Uterus (tissue), 2 donors: ENCODE results near the gene FIBCD1.

Experiments used
- CTCF ChIP-seq, 4 experiments: fragments of 200-600 bp in 2 of 4; fragments of 450-650 bp in 2 of 4; sonication (generic) in 2 of 4; IDR thresholded peaks; one replicate each; pipeline ENCODE4 v1.5.1; 2016 to 2019; ENCODE audit warnings: antibody characterized with exemption in 4 of 4, mild to moderate bottlenecking in 2 of 4, moderate library complexity in 1 of 4
- POLR2A ChIP-seq, 2 donors: fragments of 450-650 bp; IDR thresholded peaks; one replicate each; pipeline ENCODE4 v1.6.1; 2016; ENCODE audit warnings: antibody characterized with exemption in 2 of 2, mild to moderate bottlenecking in 1 of 2, moderate library complexity in 1 of 2

DNA sequence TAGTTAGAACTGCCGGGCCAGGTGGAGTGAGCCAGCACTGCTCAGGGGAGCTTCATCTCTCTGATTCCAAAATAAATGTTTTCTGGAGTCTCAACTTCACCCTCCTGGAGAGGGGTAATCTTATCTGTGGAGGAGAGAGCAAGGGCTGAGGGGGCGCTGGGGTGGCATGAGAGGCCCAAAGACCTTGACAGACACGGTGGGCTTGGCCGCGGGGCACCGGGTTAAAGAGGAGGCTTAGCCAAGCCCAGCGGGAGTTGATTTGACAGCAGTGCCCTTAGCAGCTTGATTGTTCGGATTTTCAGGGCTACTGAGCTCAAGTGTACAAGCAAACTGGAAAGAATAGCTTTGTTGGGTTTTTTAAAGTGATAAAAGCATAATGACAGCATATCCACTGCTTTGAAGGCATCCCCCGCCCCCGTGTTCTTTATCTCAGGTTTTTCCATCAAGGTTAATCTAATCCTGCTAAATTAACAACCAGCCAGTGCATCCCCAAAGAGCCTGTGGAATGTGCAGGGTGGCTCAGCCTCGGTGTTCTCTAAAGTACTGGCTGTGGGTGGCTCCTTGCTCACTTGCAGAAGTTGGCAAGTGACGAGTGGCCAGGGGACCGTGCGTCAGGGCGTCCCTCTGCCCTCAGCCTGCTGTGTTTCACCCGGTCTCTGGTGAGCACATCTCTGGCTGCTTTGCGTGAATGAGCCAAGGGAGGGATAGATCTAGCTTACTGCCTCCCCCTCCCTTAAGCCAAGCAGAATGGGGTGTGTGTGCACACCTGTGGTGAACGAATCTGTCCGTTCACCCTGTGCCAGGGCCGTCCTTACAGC is 48.0 kb downstream of the FIBCD1 start:
- TF ChIP-seq CTCF (IDR thresholded peaks at IDR 0.05) (no peak), POLR2A (IDR thresholded peaks at IDR 0.05) (no peak)
